Mesenchymal stem cell (in vitro differentiated cells and primary cell): Measurements from ENCODE around the gene EWSR1.

ENCODE experiments used
- DNase-seq: peaks from one replicate; pipeline ENCODE4 v3.0.0-alpha.2; 2013
- H2AFZ ChIP-seq: one replicate; pipeline ENCODE4 v1.6.1; 2013; ENCODE audit warnings: low read depth, mild to moderate bottlenecking, control low read depth, inconsistent platforms, low read length, moderate library complexity
- H2AK5ac ChIP-seq: 2 replicates; pipeline ENCODE4 v1.6.1; 2013; ENCODE audit warnings: low read length, moderate library complexity, mild to moderate bottlenecking, inconsistent platforms; ENCODE audit not compliant: severe bottlenecking
- H2BK120ac ChIP-seq: one replicate; pipeline ENCODE4 v1.6.1; 2013; ENCODE audit warnings: low read depth, mild to moderate bottlenecking, inconsistent platforms, low read length, moderate library complexity
- H2BK12ac ChIP-seq, 2 experiments: one replicate each; pipeline ENCODE4 v1.6.1; 2013; ENCODE audit warnings: inconsistent platforms in 2 of 2, low read length in 2 of 2, mild to moderate bottlenecking in 2 of 2, moderate library complexity in 2 of 2, control low read depth in 1 of 2
- H2BK15ac ChIP-seq: one replicate; pipeline ENCODE4 v1.6.1; 2013; ENCODE audit warnings: mild to moderate bottlenecking, low read depth, inconsistent platforms; ENCODE audit not compliant: poor library complexity, severe bottlenecking
- H2BK5ac ChIP-seq: 2 replicates; pipeline ENCODE4 v1.6.1; 2013; ENCODE audit warnings: low read depth, mild to moderate bottlenecking, low read length, control low read depth, inconsistent platforms; ENCODE audit not compliant: poor library complexity, severe bottlenecking
- H3K14ac ChIP-seq, 2 experiments: one replicate each; pipeline ENCODE4 v1.6.1; 2013; ENCODE audit warnings: inconsistent platforms in 2 of 2, low read length in 2 of 2, control low read depth in 1 of 2, mild to moderate bottlenecking in 1 of 2, moderate library complexity in 1 of 2
- H3K18ac ChIP-seq, 2 experiments: one replicate each; pipeline ENCODE4 v1.6.1; 2013; ENCODE audit warnings: inconsistent platforms in 2 of 2, low read length in 2 of 2, control low read depth in 1 of 2, low read depth in 1 of 2, mild to moderate bottlenecking in 1 of 2
- H3K23ac ChIP-seq, 2 experiments: one replicate each; pipeline ENCODE4 v1.6.1; 2013; ENCODE audit warnings: inconsistent platforms in 2 of 2, low read length in 2 of 2, mild to moderate bottlenecking in 2 of 2, moderate library complexity in 2 of 2, control low read depth in 1 of 2
- H3K27ac ChIP-seq: 2 replicates; pipeline ENCODE4 v1.5.1; 2013; ENCODE audit warnings: mild to moderate bottlenecking, moderate library complexity, low read length, control low read depth, inconsistent platforms; ENCODE audit not compliant: poor library complexity, severe bottlenecking
- H3K27me3 ChIP-seq, 2 experiments: 2 replicates each; pipeline versions ENCODE4 v1.6.1 to v1.7.0; 2013; ENCODE audit warnings: low read length in 2 of 2, mild to moderate bottlenecking in 2 of 2, moderate library complexity in 2 of 2, control low read depth in 1 of 2, inconsistent platforms in 1 of 2; ENCODE audit not compliant: control insufficient read depth in 1 of 2, insufficient read depth in 1 of 2
- H3K36me3 ChIP-seq, 2 experiments: 2 replicates each; pipeline versions ENCODE4 v1.6.1 to v1.7.0; 2013; ENCODE audit warnings: low read length in 2 of 2, control low read depth in 1 of 2, inconsistent platforms in 1 of 2, low read depth in 1 of 2, mild to moderate bottlenecking in 1 of 2; ENCODE audit not compliant: insufficient read depth in 2 of 2, control insufficient read depth in 1 of 2
- H3K4ac ChIP-seq, 2 experiments: one replicate each; pipeline ENCODE4 v1.6.1; 2013; ENCODE audit warnings: inconsistent platforms in 2 of 2, low read length in 2 of 2, mild to moderate bottlenecking in 2 of 2, moderate library complexity in 2 of 2, control low read depth in 1 of 2, low read depth in 1 of 2
- H3K4me1 ChIP-seq: 2 replicates; pipeline ENCODE4 v1.6.1; 2013; ENCODE audit warnings: low read depth, low read length, control low read depth; ENCODE audit not compliant: control insufficient read depth, insufficient read depth
- H3K4me2 ChIP-seq: 2 replicates; pipeline ENCODE4 v1.6.1; 2013; ENCODE audit warnings: low read length, mild to moderate bottlenecking, inconsistent platforms; ENCODE audit not compliant: poor library complexity, severe bottlenecking
- H3K4me3 ChIP-seq, 2 experiments: 2 replicates each; pipeline versions ENCODE4 v1.5.1 to v1.7.0; 2013; ENCODE audit warnings: low read length in 2 of 2, mild to moderate bottlenecking in 2 of 2, control low read depth in 1 of 2, low read depth in 1 of 2; ENCODE audit not compliant: insufficient read depth in 1 of 2
- H3K79me1 ChIP-seq: replicated peaks from 2 replicates; pipeline ENCODE4 v1.6.1; 2013; ENCODE audit warnings: mild to moderate bottlenecking, control low read depth, low read length, inconsistent platforms; ENCODE audit not compliant: poor library complexity, severe bottlenecking
- H3K9ac ChIP-seq: 2 replicates; pipeline ENCODE4 v1.7.0; 2013; ENCODE audit warnings: mild to moderate bottlenecking, low read length, moderate library complexity
- H3K9me3 ChIP-seq: 2 replicates; pipeline ENCODE4 v1.7.0; 2013; ENCODE audit warnings: mild to moderate bottlenecking, low read length; ENCODE audit not compliant: control insufficient read depth
- H4K8ac ChIP-seq: one replicate; pipeline ENCODE4 v1.6.1; 2013; ENCODE audit warnings: inconsistent platforms, mild to moderate bottlenecking, low read length, moderate library complexity
- H4K91ac ChIP-seq: one replicate; pipeline ENCODE4 v1.6.1; 2013; ENCODE audit warnings: mild to moderate bottlenecking, low read length, inconsistent platforms
- WGBS: methylation state at CpG from one replicate; pipeline ENCODE4 v1.1.7; 2013; ENCODE audit warnings: mixed read lengths; 5-methylcytosine and 5-hydroxymethylcytosine counted together

EWSR1 gene

GRCh38 chr22:29302681-29303465 lies 34.8 kb downstream of the EWSR1 start:
- DNase-seq: no peak
- peaks cover 6% of the 10 kb centered on the region for H3K79me1 ChIP-seq
- no peak overlapping the region for H3K14ac ChIP-seq
- no peak overlapping the region for H4K91ac ChIP-seq
- H2AK5ac ChIP-seq: peak overlapping the region; percentile 54
- H3K4me3 ChIP-seq: no peak overlapping the region
- no peak overlapping the region for H3K27ac ChIP-seq
- H3K27me3 ChIP-seq: no peaks in the 10 kb centered on the region
- H3K9ac ChIP-seq: no peak overlapping the region
- 81% methylated on average over 13 of the region's 13 CpGs for WGBS
- H3K23ac ChIP-seq: no peak overlapping the region
- no peak overlapping the region for H2AFZ ChIP-seq
- H3K4me1 ChIP-seq: peaks cover 22% of the 10 kb centered on the region
- no peak overlapping the region for H2BK15ac ChIP-seq
- H3K18ac ChIP-seq: peak overlapping the region in 1 of 2 experiments; percentile 37
- H4K8ac ChIP-seq: no peak overlapping the region
- no peak overlapping the region for H3K4ac ChIP-seq
- H2BK5ac ChIP-seq: no peak overlapping the region
- H2BK12ac ChIP-seq: peak overlapping the region in 1 of 2 experiments; percentile 48
- no peak overlapping the region for H3K4me2 ChIP-seq
- peaks cover 32 to 45% of the 10 kb centered on the region in 2 experiments for H3K36me3 ChIP-seq
- H3K9me3 ChIP-seq: no peaks in the 10 kb centered on the region
- H2BK120ac ChIP-seq: no peak overlapping the region

GRCh38 chr22:29305836-29306174 lies 37.7 kb downstream of the EWSR1 start:
- no peak overlapping the region for H3K4me2 ChIP-seq
- no peak overlapping the region for H2BK15ac ChIP-seq
- H3K14ac ChIP-seq: no peak overlapping the region
- H3K23ac ChIP-seq: no peak overlapping the region
- peak overlapping the region; percentile 73 for H4K91ac ChIP-seq
- peak overlapping the region in 1 of 2 experiments; percentile 87 for H3K4ac ChIP-seq
- H3K79me1 ChIP-seq: peaks cover 11% of the 10 kb centered on the region
- H2BK5ac ChIP-seq: no peak overlapping the region
- no peak for DNase-seq
- no peak overlapping the region for H2AK5ac ChIP-seq
- no peak overlapping the region for H3K9ac ChIP-seq
- H2AFZ ChIP-seq: peak overlapping the region; percentile 55
- H3K4me3 ChIP-seq: no peak overlapping the region
- peaks cover 4 to 36% of the 10 kb centered on the region in 2 experiments for H3K36me3 ChIP-seq
- H3K27me3 ChIP-seq: no peaks in the 10 kb centered on the region
- peak overlapping the region in 1 of 2 experiments; percentile 82 for H2BK12ac ChIP-seq
- H2BK120ac ChIP-seq: no peak overlapping the region
- H3K18ac ChIP-seq: peak overlapping the region in 1 of 2 experiments; percentile 79
- H3K4me1 ChIP-seq: peaks cover 48% of the 10 kb centered on the region
- H3K9me3 ChIP-seq: no peaks in the 10 kb centered on the region
- 64% methylated on average over 7 of the region's 7 CpGs for WGBS
- H3K27ac ChIP-seq: no peak overlapping the region
- no peak overlapping the region for H4K8ac ChIP-seq

GRCh38 chr22:29306175-29306834 lies 38.2 kb downstream of the EWSR1 start, which contains the start of gene GAS2L1:
Gene GAS2L1 (plus strand): TSS chr22:29306650. CDS start chr22:29308106, 1,456 bp downstream.
- under 1% methylated on average over 37 of the region's 40 CpGs for WGBS
- peak within 1 kb of the TSS; percentile 76 for H4K91ac ChIP-seq
- peak within 1 kb of the TSS; percentile 40 for H2AK5ac ChIP-seq

More at GRCh38 chr22:29306175-29306834, 38.2 kb downstream of the EWSR1 start, which contains the start of gene GAS2L1:
- Histone ChIP-seq H3K27ac (peak within 1 kb of the TSS; percentile 81), H4K8ac (peak within 1 kb of the TSS; percentile 87), H3K23ac (peak within 1 kb of the TSS in 1 of 2 experiments; percentile 66), H3K14ac (peak within 1 kb of the TSS in 1 of 2 experiments; percentile 91), H3K9ac (peak within 1 kb of the TSS; percentile 87), H2BK15ac (peak within 1 kb of the TSS; percentile 90), H3K18ac (peak within 1 kb of the TSS; percentile 68 to 92), H3K9me3 (no peaks in the 10 kb centered on the region), H3K4ac (peak within 1 kb of the TSS; percentile 52 to 87), H2BK120ac (peak within 1 kb of the TSS; percentile 95), H3K4me2 (peak within 1 kb of the TSS; percentile 90), H3K4me1 (peaks cover 52% of the 10 kb centered on the region), H3K27me3 (no peaks in the 10 kb centered on the region), H2AFZ (peak within 1 kb of the TSS; percentile 72), H3K36me3 (peaks cover 0 to 33% of the 10 kb centered on the region in 2 experiments), H3K4me3 (peak within 1 kb of the TSS; percentile 71 to 96), H3K79me1 (peaks cover 11% of the 10 kb centered on the region), H2BK12ac (peak within 1 kb of the TSS; percentile 82 to 93), H2BK5ac (peak within 1 kb of the TSS; percentile 39)
- DNase-seq: peak; percentile 87
